IMR-90 (cell line): ENCODE data around the gene ZNF627. TPM values are rescaled to one million over a fixed set of nuclear protein-coding genes. Genes with fewer than 3 reads are reported as not detected.

Experiments
- ATAC-seq: fragments of 200-7000 bp; cut with Tn5 transposase; 2 replicates; pipeline ENCODE4 v1.9.1; 2020; ENCODE audit warnings: low read depth, mild to moderate bottlenecking, moderate library complexity
- BruUV-seq: library from RNA; stranded (reverse); fragments of 400-500 nt; replicated peaks from 2 replicates; lab custom pipeline; 2021; lab: Mats Ljungman, UMichigan
- CTCF ChIA-PET: fragments of 300-600 bp; formaldehyde crosslinking; extraction: SDS; loops from one replicate; lab custom pipeline; 2021; ENCODE audit warnings: antibody characterized with exemption; lab: Yijun Ruan, JAX
- POLR2A ChIA-PET: fragments of 300-600 bp; sonication (Branson Sonifier 250); formaldehyde crosslinking; loops from one replicate; lab custom pipeline; 2022; ENCODE audit warnings: antibody characterized with exemption; ENCODE audit not compliant: unreplicated experiment; lab: Charles Lee
- DNase-seq: peaks from one replicate; pipeline ENCODE4 v3.0.0; 2013
- H2AFZ ChIP-seq: replicated peaks from 2 replicates; pipeline ENCODE3; 2013; ENCODE audit warnings: low read length, mild to moderate bottlenecking; ENCODE audit not compliant: poor library complexity
- H2AK5ac ChIP-seq: 2 replicates; pipeline ENCODE4 v1.6.1; 2013; ENCODE audit warnings: low read depth, low read length, inconsistent platforms
- H2AK9ac ChIP-seq: replicated peaks from 2 replicates; pipeline ENCODE3; 2013; ENCODE audit warnings: mild to moderate bottlenecking, low read depth, low read length, moderate library complexity; ENCODE audit not compliant: poor library complexity
- H2BK120ac ChIP-seq: 2 replicates; pipeline ENCODE4 v1.6.1; 2013; ENCODE audit warnings: low read depth, low read length, inconsistent platforms
- H2BK15ac ChIP-seq: 3 replicates; pipeline ENCODE4 v1.6.1; 2013; ENCODE audit warnings: low read depth, low read length, inconsistent platforms
- H2BK20ac ChIP-seq: 2 replicates; pipeline ENCODE4 v1.6.1; 2013; ENCODE audit warnings: low read depth, mild to moderate bottlenecking, inconsistent platforms, low read length, moderate library complexity
- H2BK5ac ChIP-seq: 2 replicates; pipeline ENCODE4 v1.6.1; 2013; ENCODE audit warnings: mild to moderate bottlenecking, low read depth, low read length, inconsistent platforms; ENCODE audit not compliant: poor library complexity, severe bottlenecking
- H3K14ac ChIP-seq: replicated peaks from 2 replicates; pipeline ENCODE4 v1.6.1; 2013; ENCODE audit warnings: low read depth, low read length, inconsistent platforms
- H3K18ac ChIP-seq: 2 replicates; pipeline ENCODE4 v1.6.1; 2013; ENCODE audit warnings: low read depth, low read length, control low read depth
- H3K23ac ChIP-seq: 2 replicates; pipeline ENCODE4 v1.6.1; 2013; ENCODE audit warnings: low read depth, low read length, inconsistent platforms
- H3K27ac ChIP-seq: 2 replicates; pipeline ENCODE4 v1.5.1; 2013; ENCODE audit warnings: mild to moderate bottlenecking, control low read depth, low read length; ENCODE audit not compliant: insufficient read depth
- H3K27me3 ChIP-seq: 2 replicates; pipeline ENCODE4 v1.6.1; 2013; ENCODE audit warnings: low read length; ENCODE audit not compliant: control insufficient read depth, insufficient read depth
- H3K36me3 ChIP-seq: 2 replicates; pipeline ENCODE4 v1.6.1; 2013; ENCODE audit warnings: low read length, mixed read lengths; ENCODE audit not compliant: control insufficient read depth, insufficient read depth
- H3K4ac ChIP-seq: 2 replicates; pipeline ENCODE4 v1.6.1; 2013; ENCODE audit warnings: low read depth, low read length, inconsistent platforms
- H3K4me1 ChIP-seq: 2 replicates; pipeline ENCODE4 v1.6.1; 2013; ENCODE audit warnings: low read length, mixed read lengths; ENCODE audit not compliant: control insufficient read depth, insufficient read depth
- H3K4me2 ChIP-seq: 2 replicates; pipeline ENCODE4 v1.6.1; 2013; ENCODE audit warnings: low read depth, mild to moderate bottlenecking, control low read depth, low read length, moderate library complexity
- H3K4me3 ChIP-seq: 2 replicates; pipeline ENCODE4 v1.5.1; 2013; ENCODE audit warnings: low read depth, mild to moderate bottlenecking, control low read depth, low read length, moderate library complexity; ENCODE audit not compliant: insufficient read depth
- H3K56ac ChIP-seq: 2 replicates; pipeline ENCODE4 v1.6.1; 2013; ENCODE audit warnings: low read length, inconsistent platforms; ENCODE audit not compliant: insufficient read depth; ENCODE audit errors: extremely low read depth
- H3K79me1 ChIP-seq, 2 experiments: 2 replicates each; pipeline ENCODE4 v1.6.1; 2013; ENCODE audit warnings: low read length in 2 of 2, inconsistent platforms in 1 of 2, low read depth in 1 of 2
- H3K9ac ChIP-seq: 2 replicates; pipeline ENCODE4 v1.6.1; 2013; ENCODE audit warnings: low read depth, low read length, control low read depth
- H3K9me1 ChIP-seq: 2 replicates; pipeline ENCODE4 v1.6.1; 2013; ENCODE audit warnings: low read length, inconsistent platforms; ENCODE audit not compliant: insufficient read depth
- H3K9me3 ChIP-seq: 2 replicates; pipeline ENCODE4 v1.6.1; 2013; ENCODE audit warnings: low read length; ENCODE audit not compliant: control insufficient read depth, insufficient read depth
- H4K20me1 ChIP-seq: 2 replicates; pipeline ENCODE4 v1.6.1; 2013; ENCODE audit warnings: low read length, inconsistent platforms; ENCODE audit not compliant: insufficient read depth
- H4K5ac ChIP-seq: 2 replicates; pipeline ENCODE4 v1.6.1; 2013; ENCODE audit warnings: mild to moderate bottlenecking, low read depth, low read length, control low read depth
- H4K8ac ChIP-seq, 2 experiments: 2 replicates each; pipeline ENCODE4 v1.6.1; 2013; ENCODE audit warnings: low read depth in 2 of 2, low read length in 2 of 2, control low read depth in 1 of 2, inconsistent platforms in 1 of 2
- H4K91ac ChIP-seq: 2 replicates; pipeline ENCODE4 v1.6.1; 2013; ENCODE audit warnings: low read depth, low read length, inconsistent platforms; ENCODE audit not compliant: insufficient read depth
- BHLHE40 ChIP-seq: fragments of 150-350 bp; IDR thresholded peaks from 2 replicates; pipeline ENCODE4 v1.6.1; 2016; ENCODE audit warnings: mild to moderate bottlenecking, low read depth, low read length
- CEBPB ChIP-seq: IDR thresholded peaks from 2 replicates; pipeline ENCODE4 v1.6.1; 2012; ENCODE audit warnings: low read depth, low read length, improper control_type of control experiment
- CHD1 ChIP-seq: IDR thresholded peaks from 2 replicates; pipeline ENCODE4 v1.6.1; 2012; ENCODE audit warnings: low read depth, low read length, improper control_type of control experiment
- MAFK ChIP-seq: IDR thresholded peaks from 2 replicates; pipeline ENCODE4 v1.6.1; 2012; ENCODE audit warnings: low read depth, low read length, improper control_type of control experiment
- MXI1 ChIP-seq: IDR thresholded peaks from 2 replicates; pipeline ENCODE4 v1.6.1; 2012; ENCODE audit warnings: low read depth, mild to moderate bottlenecking, low read length, moderate library complexity, borderline replicate concordance
- NFE2L2 ChIP-seq: fragments of 150-350 bp; IDR thresholded peaks from 2 replicates; pipeline ENCODE4 v1.6.1; 2016; ENCODE audit warnings: low read depth, mild to moderate bottlenecking, low read length
- POLR2A ChIP-seq: IDR thresholded peaks from 2 replicates; pipeline ENCODE4 v1.6.1; 2012; ENCODE audit warnings: mild to moderate bottlenecking, low read depth, low read length
- RAD21 ChIP-seq: IDR thresholded peaks from 2 replicates; pipeline ENCODE4 v1.6.1; 2012; ENCODE audit warnings: low read length, improper control_type of control experiment
- RCOR1 ChIP-seq: IDR thresholded peaks from 2 replicates; pipeline ENCODE4 v1.6.1; 2012; ENCODE audit warnings: mild to moderate bottlenecking, low read length, improper control_type of control experiment; ENCODE audit not compliant: insufficient replicate concordance
- RFX5 ChIP-seq: IDR thresholded peaks from 2 replicates; pipeline ENCODE4 v1.8.0; 2012; ENCODE audit warnings: low read depth, mild to moderate bottlenecking, low read length, moderate library complexity
- WGBS, 2 experiments: methylation state at CpG; one replicate each; pipeline versions ENCODE4 v1.1.5 to v1.1.7; 2013; ENCODE audit warnings: missing lambda C conversion rate in 2 of 2; ENCODE audit not compliant: insufficient read length in 1 of 2; ENCODE audit errors: extremely low coverage in 2 of 2; 5-methylcytosine and 5-hydroxymethylcytosine counted together
- dilution Hi-C: fragments of 300-500 bp; cut with HindIII; formaldehyde crosslinking; loops from one replicate; pipeline ENCODE4 v1.14.3; 2018; ENCODE audit warnings: low sequenced_read_pairs; ENCODE audit not compliant: unreplicated experiment
- in situ Hi-C: fragments of 300-500 bp; cut with MboI; formaldehyde crosslinking; loops from 3 replicates; pipeline ENCODE4 v1.14.3; 2019; ENCODE audit warnings: low sequenced_read_pairs, inconsistent platforms, mixed read lengths
- intact Hi-C: fragments of 100-400 bp; cut with micrococcal nuclease; formaldehyde crosslinking; loops from 2 replicates; pipeline ENCODE4 v1.10.0; 2022
- polyA plus RNA-seq, 3 experiments: library from polyadenylated mRNA; depleted of rRNA; stranded (reverse); fragments of >200 nt; gene quantifications; 2 replicates each; pipeline ENCODE4 v1.2.3, GENCODE V29; 2012; ENCODE audit warnings: low replicate concordance in 1 of 3
- total RNA-seq: library from RNA; depleted of rRNA; stranded (reverse); fragments of >200 nt; gene quantifications from 2 replicates; pipeline ENCODE4 v1.2.3, GENCODE V29; 2012

Gene ZNF627
- total and polyA plus RNA-seq, 2 of the 4 experiments (the other 2 are of a cell fraction), result 6.3 to 34.4 TPM

- Histone ChIP-seq H3K4me1 (no peaks in the 10 kb centered on the region), H4K5ac (no peak overlapping the region), H3K9me3 (no peaks in the 10 kb centered on the region), H3K4ac (no peak overlapping the region), H4K91ac (no peak overlapping the region), H3K23ac (no peak overlapping the region), H3K4me2 (no peak overlapping the region), H3K27me3 (no peaks in the 10 kb centered on the region), H3K36me3 (no peaks in the 10 kb centered on the region), H3K9me1 (no peaks in the 10 kb centered on the region), H2AK5ac (no peak overlapping the region), H3K56ac (no peak overlapping the region), H2AK9ac (no peak overlapping the region), H3K9ac (no peak overlapping the region), H2BK120ac (no peak overlapping the region), H2AFZ (no peak overlapping the region), H4K8ac (no peak overlapping the region), H3K14ac (no peak overlapping the region), H3K27ac (no peak overlapping the region), H3K4me3 (no peak overlapping the region), H3K79me1 (no peaks in the 10 kb centered on the region), H4K20me1 (no peaks in the 10 kb centered on the region), H2BK15ac (no peak overlapping the region), H2BK20ac (no peak overlapping the region), H3K18ac (no peak overlapping the region), H2BK5ac (no peak overlapping the region)
- ChIA-PET CTCF (no interaction called here), POLR2A (no interaction called here)
- intact Hi-C loops (no loop called here), dilution Hi-C loops (no loop called here), in situ Hi-C loops (no loop called here)
- ATAC-seq (no peak), DNase-seq (no peak)
- 83% methylated on average over 1 of the region's 2 CpGs; no CpG with 5 or more reads in 1 of the 2 experiments for whole genome bisulfite sequencing, 2 experiments
- no TSS peak for BruUV-seq
- TF ChIP-seq RFX5 (no peak), CEBPB (no peak), MXI1 (no peak), MAFK (no peak), NFE2L2 (no peak), RCOR1 (no peak), BHLHE40 (no peak), CHD1 (no peak), RAD21 (no peak), POLR2A (no peak)
Measured at GRCh38 chr19:11566164-11566563, 31.1 kb upstream of the ZNF627 start.
